H1 (cell line): Measurements from ENCODE around the gene MYH9. TPM values are rescaled to one million over a fixed set of nuclear protein-coding genes. Genes with fewer than 3 reads are reported as not detected.

Experiments used
- CTCF ChIA-PET: fragments of 300-600 bp; sonication (Branson Sonifier 250); formaldehyde crosslinking; loops from one replicate; lab custom pipeline; 2021; ENCODE audit not compliant: partially characterized antibody; lab: Charles Lee
- POLR2A ChIA-PET: fragments of 300-600 bp; sonication (Branson Sonifier 250); formaldehyde crosslinking; loops from one replicate; lab custom pipeline; 2021; ENCODE audit warnings: inconsistent platforms; ENCODE audit not compliant: partially characterized antibody; lab: Charles Lee
- DNase-seq, 2 experiments: peaks; one replicate each; pipeline versions ENCODE4 v3.0.0 to v3.0.0-alpha.2; 2010 to 2022; ENCODE audit warnings: low spot score in 2 of 2, low read depth in 1 of 2, mixed read lengths in 1 of 2
- FAIRE-seq: peaks from 2 replicates; lab custom pipeline; 2011; peaks lifted over from hg19 to GRCh38; lab: Jason Lieb, UNC
- H2AFZ ChIP-seq: 2 replicates; pipeline ENCODE4 v1.8.1; 2012; ENCODE audit warnings: low read length, inconsistent platforms
- H2AK5ac ChIP-seq: 2 replicates; pipeline ENCODE4 v1.6.1; 2013; ENCODE audit warnings: low read depth, low read length
- H2BK120ac ChIP-seq: replicated peaks from 2 replicates; pipeline ENCODE3; 2013; ENCODE audit warnings: low read depth, low read length, inconsistent platforms
- H2BK12ac ChIP-seq: 2 replicates; pipeline ENCODE4 v1.6.1; 2013; ENCODE audit warnings: low read depth, low read length
- H2BK15ac ChIP-seq: 2 replicates; pipeline ENCODE4 v1.6.1; 2013; ENCODE audit warnings: low read length
- H2BK20ac ChIP-seq: 2 replicates; pipeline ENCODE4 v1.6.1; 2013; ENCODE audit warnings: low read length
- H2BK5ac ChIP-seq: 2 replicates; pipeline ENCODE4 v1.6.1; 2013; ENCODE audit warnings: low read depth, low read length
- H3K14ac ChIP-seq: 2 replicates; pipeline ENCODE4 v1.6.1; 2013; ENCODE audit warnings: inconsistent platforms; ENCODE audit not compliant: insufficient read length
- H3K18ac ChIP-seq: 2 replicates; pipeline ENCODE4 v1.6.1; 2013; ENCODE audit warnings: low read length; ENCODE audit errors: extremely low read depth
- H3K23ac ChIP-seq: 2 replicates; pipeline ENCODE4 v1.6.1; 2013; ENCODE audit warnings: inconsistent platforms; ENCODE audit not compliant: insufficient read length
- H3K23me2 ChIP-seq: 2 replicates; pipeline ENCODE4 v1.6.1; 2013; ENCODE audit warnings: low read depth, low read length
- H3K27ac ChIP-seq: 2 replicates; pipeline ENCODE4 v1.6.1; 2011; ENCODE audit warnings: low read depth, low read length, inconsistent platforms
- H3K27me3 ChIP-seq, 4 experiments: replicated peaks in 1 of 4; 1 replicate in 1 of 4; 2 replicates in 3 of 4; pipeline versions ENCODE4 v1.6.1 to v1.8.1; 2011 to 2013; ENCODE audit warnings: low read length in 3 of 4, mild to moderate bottlenecking in 3 of 4, inconsistent platforms in 2 of 4, mixed read lengths in 2 of 4, moderate library complexity in 1 of 4; ENCODE audit not compliant: control insufficient read depth in 3 of 4, insufficient read depth in 3 of 4; ENCODE audit errors: extremely low read depth in 1 of 4
- H3K36me3 ChIP-seq, 4 experiments: 2 replicates each; pipeline versions ENCODE4 v1.6.1 to v1.8.1; 2011 to 2013; ENCODE audit warnings: mild to moderate bottlenecking in 4 of 4, low read length in 3 of 4, moderate library complexity in 2 of 4, control low read depth in 1 of 4, inconsistent platforms in 1 of 4; ENCODE audit not compliant: insufficient read depth in 4 of 4, control insufficient read depth in 2 of 4
- H3K4ac ChIP-seq: replicated peaks from 2 replicates; pipeline ENCODE3; 2013; ENCODE audit warnings: low read length, low read depth, mixed read lengths, inconsistent platforms; ENCODE audit not compliant: insufficient read length
- H3K4me1 ChIP-seq, 4 experiments: replicated peaks in 1 of 4; 1 replicate in 1 of 4; 2 replicates in 3 of 4; pipeline versions ENCODE4 v1.6.1 to v1.8.1; 2011 to 2013; ENCODE audit warnings: low read length in 3 of 4, inconsistent platforms in 2 of 4, mixed read lengths in 1 of 4; ENCODE audit not compliant: insufficient read depth in 4 of 4, control insufficient read depth in 3 of 4
- H3K4me2 ChIP-seq, 2 experiments: 2 replicates each; pipeline versions ENCODE4 v1.6.1 to v1.8.1; 2011 to 2013; ENCODE audit warnings: low read depth in 2 of 2, low read length in 2 of 2, control low read depth in 1 of 2, inconsistent platforms in 1 of 2, mild to moderate bottlenecking in 1 of 2; ENCODE audit not compliant: insufficient read depth in 1 of 2
- H3K4me3 ChIP-seq, 4 experiments: fragments of 200-600, 300-600 bp in 1 of 4; sonication (generic), shearing (Covaris generic), sonication (Bioruptor Twin) in 1 of 4; 2 replicates each; pipeline versions ENCODE4 v1.5.1 to v1.8.1; 2011 to 2016; ENCODE audit warnings: low read length in 4 of 4, low read depth in 3 of 4, control low read depth in 2 of 4, inconsistent platforms in 2 of 4, mild to moderate bottlenecking in 2 of 4, mixed read lengths in 1 of 4, moderate library complexity in 1 of 4; ENCODE audit not compliant: insufficient read depth in 2 of 4; ENCODE audit errors: extremely low read depth in 1 of 4
- H3K56ac ChIP-seq: replicated peaks from 2 replicates; pipeline ENCODE3; 2013; ENCODE audit warnings: low read depth, mild to moderate bottlenecking, mixed read lengths, low read length, inconsistent platforms; ENCODE audit not compliant: insufficient read length
- H3K79me1 ChIP-seq: 2 replicates; pipeline ENCODE4 v1.6.1; 2013; ENCODE audit warnings: low read depth, low read length, control low read depth
- H3K79me2 ChIP-seq, 2 experiments: 2 replicates each; pipeline versions ENCODE4 v1.6.1 to v1.8.1; 2012 to 2013; ENCODE audit warnings: low read length in 2 of 2, mild to moderate bottlenecking in 2 of 2, inconsistent platforms in 1 of 2; ENCODE audit not compliant: insufficient read depth in 2 of 2, control insufficient read depth in 1 of 2
- H3K9ac ChIP-seq, 4 experiments: replicated peaks in 1 of 4; 1 replicate in 1 of 4; 2 replicates in 3 of 4; pipeline versions ENCODE4 v1.6.1 to v1.8.1; 2011 to 2013; ENCODE audit warnings: low read depth in 3 of 4, low read length in 3 of 4, control low read depth in 2 of 4, mild to moderate bottlenecking in 2 of 4, moderate library complexity in 2 of 4, inconsistent platforms in 1 of 4; ENCODE audit errors: extremely low read depth in 1 of 4
- H3K9me3 ChIP-seq, 2 experiments: 2 replicates each; pipeline versions ENCODE4 v1.6.1 to v1.8.1; 2012 to 2013; ENCODE audit warnings: mild to moderate bottlenecking in 2 of 2, moderate library complexity in 2 of 2, control low read depth in 1 of 2, inconsistent platforms in 1 of 2, low read depth in 1 of 2, low read length in 1 of 2, mixed read lengths in 1 of 2; ENCODE audit not compliant: insufficient read depth in 2 of 2
- H4K20me1 ChIP-seq, 2 experiments: replicated peaks in 1 of 2; 2 replicates each; pipeline versions ENCODE3 to v1.8.1; 2011 to 2013; ENCODE audit warnings: inconsistent platforms in 2 of 2, low read length in 2 of 2, mild to moderate bottlenecking in 1 of 2; ENCODE audit not compliant: insufficient read depth in 2 of 2, control insufficient read depth in 1 of 2
- H4K5ac ChIP-seq: 2 replicates; pipeline ENCODE4 v1.6.1; 2013; ENCODE audit warnings: low read length, low read depth, mixed read lengths, inconsistent platforms; ENCODE audit not compliant: insufficient read length
- H4K8ac ChIP-seq: 2 replicates; pipeline ENCODE4 v1.8.0; 2013; ENCODE audit warnings: mild to moderate bottlenecking, moderate library complexity, low read length, inconsistent platforms; ENCODE audit not compliant: insufficient read depth; ENCODE audit errors: extremely low read depth
- H4K91ac ChIP-seq: replicated peaks from 2 replicates; pipeline ENCODE3; 2013; ENCODE audit warnings: low read length, mixed read lengths, inconsistent platforms; ENCODE audit not compliant: insufficient read length
- BACH1 ChIP-seq: IDR thresholded peaks from 2 replicates; pipeline ENCODE4 v1.6.1; 2012; ENCODE audit warnings: low read length, improper control_type of control experiment
- CTBP2 ChIP-seq: IDR thresholded peaks from 2 replicates; pipeline ENCODE4 v1.7.0; 2011; ENCODE audit warnings: borderline replicate concordance, mild to moderate bottlenecking, moderate library complexity, mixed read lengths, low read length; ENCODE audit not compliant: insufficient read depth, insufficient read length
- JUND ChIP-seq: IDR thresholded peaks from 2 replicates; pipeline ENCODE4 v1.6.1; 2011; ENCODE audit warnings: mild to moderate bottlenecking, improper control_type of control experiment, low read length
- NANOG ChIP-seq: IDR thresholded peaks from 2 replicates; pipeline ENCODE4 v1.6.1; 2011; ENCODE audit warnings: low read length, low read depth, mild to moderate bottlenecking, inconsistent platforms; ENCODE audit not compliant: insufficient read depth, poor library complexity, severe bottlenecking
- POLR2A ChIP-seq, 2 experiments: IDR thresholded peaks; 1 replicate in 1 of 2; 2 replicates in 1 of 2; pipeline ENCODE4 v1.6.1; 2011; ENCODE audit warnings: low read depth in 2 of 2, low read length in 2 of 2, mild to moderate bottlenecking in 2 of 2; ENCODE audit errors: control extremely low read depth in 1 of 2
- RBBP5 ChIP-seq: IDR thresholded peaks from 2 replicates; pipeline ENCODE4 v1.7.1; 2012; ENCODE audit warnings: low read depth, mild to moderate bottlenecking, inconsistent platforms, low read length, moderate library complexity, borderline replicate concordance
- SIX5 ChIP-seq: IDR thresholded peaks from 2 replicates; pipeline ENCODE4 v1.6.1; 2011; ENCODE audit warnings: mild to moderate bottlenecking, low read depth, low read length
- SUZ12 ChIP-seq: fragments of 200-600 bp; sonication (generic); IDR thresholded peaks from 2 replicates; pipeline ENCODE4 v1.6.1; 2012; ENCODE audit warnings: mild to moderate bottlenecking, inconsistent platforms, low read length, moderate library complexity, mixed read lengths
- TBP ChIP-seq: IDR thresholded peaks from 2 replicates; pipeline ENCODE4 v1.6.1; 2011; ENCODE audit warnings: low read depth, low read length, improper control_type of control experiment
- USF2 ChIP-seq: IDR thresholded peaks from 2 replicates; pipeline ENCODE4 v1.6.1; 2011; ENCODE audit warnings: low read length, improper control_type of control experiment
- YY1 ChIP-seq: IDR thresholded peaks from 2 replicates; pipeline ENCODE4 v1.6.1; 2011; ENCODE audit warnings: low read depth, mild to moderate bottlenecking, low read length
- ZNF274 ChIP-seq: IDR thresholded peaks from 2 replicates; pipeline ENCODE4 v1.7.0; 2012; ENCODE audit warnings: low read length, borderline replicate concordance; ENCODE audit errors: extremely low read depth
- WGBS, 2 experiments: shearing (Covaris generic) in 1 of 2; methylation state at CpG; one replicate each; pipeline versions ENCODE4 v1.1.6 to v1.1.7; 2013 to 2015; ENCODE audit warnings: low lambda C conversion rate in 2 of 2, mixed read lengths in 2 of 2, inconsistent platforms in 1 of 2, low coverage in 1 of 2, missing lambda C conversion rate in 1 of 2; ENCODE audit not compliant: insufficient replicate concordance in 2 of 2, insufficient coverage in 1 of 2, insufficient read length in 1 of 2; ENCODE audit errors: extremely low coverage in 1 of 2, missing lambda C conversion rate in 1 of 2; 5-methylcytosine and 5-hydroxymethylcytosine counted together
- polyA plus RNA-seq, 7 experiments: library from polyadenylated mRNA; depleted of rRNA in 3 of 7; stranded (reverse) in 5 of 7; unstranded in 2 of 7; fragments of >200 nt in 5 of 7; fragments of 200-250 nt in 2 of 7; gene quantifications; 1 replicate in 5 of 7; 2 replicates in 1 of 7; 4 replicates in 1 of 7; pipeline versions ENCODE4 v1.2.1 to v1.2.3, GENCODE V29; 2011 to 2013; ENCODE audit warnings: missing spikeins in 2 of 7, mixed read lengths in 2 of 7
- total RNA-seq: library from RNA; stranded (reverse); fragmentation: NEBNext Ultra II Directional; extraction: Animal tissue kit (Norgen Biotek cat#: 25700); gene quantifications from 2 replicates; pipeline ENCODE4 v1.2.1, GENCODE V29; 2021
- TF ChIP-seq, protein P1 (sequence below): IDR thresholded peaks from 2 replicates; pipeline ENCODE4 v1.6.1; 2012; ENCODE audit warnings: inconsistent platforms

MYH9 gene
- total and polyA plus RNA-seq, 2 of the 8 experiments (the other 6 are each of a cell fraction or from before 2014, with no cell fraction given): 24.9 to 322 TPM

DNA sequence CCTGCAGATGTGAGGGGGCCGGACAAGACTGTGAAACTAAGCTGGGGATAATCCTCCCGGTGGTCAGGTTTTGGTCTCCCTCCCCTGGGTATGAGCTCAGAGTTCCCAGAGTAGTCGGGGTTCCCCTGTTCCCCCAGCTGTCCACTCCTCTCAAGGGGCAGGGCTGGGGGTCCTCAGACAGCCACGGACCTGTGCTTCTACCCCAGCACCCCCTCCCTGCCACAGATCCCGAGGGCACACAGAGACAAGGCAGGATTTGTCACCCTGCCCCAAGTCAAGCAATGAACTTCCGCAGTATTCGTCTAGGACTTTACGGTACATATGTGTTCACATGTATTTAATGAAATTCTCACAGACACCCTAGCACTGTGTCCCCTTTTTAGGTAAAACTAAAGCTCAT is 89.6 kb downstream of the MYH9 start:
- no peak overlapping the region for H3K4me3 ChIP-seq
- no peak overlapping the region for H2BK20ac ChIP-seq
- H4K8ac ChIP-seq: no peak overlapping the region
- DNase-seq (no peak), FAIRE-seq (no peak)
- H3K23me2 ChIP-seq: no peaks in the 10 kb centered on the region
- ChIA-PET CTCF (interaction anchor here (0.7 to 17.3 kb wide), 16 partner anchors 10 to 213 kb away, joined by 3 to 159 read pairs (median 6); no protein-coding TSS in a partner anchor), POLR2A (interaction anchor here (0.8 to 2.0 kb wide), 9 partner anchors 9 to 218 kb away, joined by 3 to 6 read pairs (median 4); no protein-coding TSS in a partner anchor)
- no peak overlapping the region for H2BK120ac ChIP-seq
- peaks cover 0 to 1% of the 10 kb centered on the region in 2 experiments; a peak in 1 of 4 replicates for H3K9me3 ChIP-seq
- H2BK12ac ChIP-seq: no peak overlapping the region
- H3K4me2 ChIP-seq: no peak overlapping the region
- no peak overlapping the region for H4K91ac ChIP-seq
- H3K9ac ChIP-seq: no peak overlapping the region
- H3K4ac ChIP-seq: no peak overlapping the region
- 92% methylated on average over 8 of the region's 8 CpGs; no CpG with 5 or more reads in 1 of the 2 experiments for WGBS, 2 experiments
- no peaks in the 10 kb centered on the region for H3K4me1 ChIP-seq
- no peak overlapping the region for H2AK5ac ChIP-seq
- H3K36me3 ChIP-seq: peaks cover 62 to 90% (median 89%) of the 10 kb centered on the region in 4 experiments
- no peak overlapping the region for H2BK15ac ChIP-seq
- H3K18ac ChIP-seq: no peak overlapping the region
- H4K20me1 ChIP-seq: peaks cover 3 to 4% of the 10 kb centered on the region in 2 experiments
- no peak overlapping the region for H4K5ac ChIP-seq
- no peak overlapping the region for H3K14ac ChIP-seq
- H3K79me1 ChIP-seq: 0 out of 2 replicates have a peak, but pooled peaks cover 5% of the 10 kb centered on the region
- no peak overlapping the region for H3K23ac ChIP-seq
- no peak overlapping the region for H3K56ac ChIP-seq
- no peaks in the 10 kb centered on the region for H3K27me3 ChIP-seq
- H2BK5ac ChIP-seq: no peak overlapping the region
- no peak overlapping the region for H3K27ac ChIP-seq
- H2AFZ ChIP-seq: no peak overlapping the region
- H3K79me2 ChIP-seq: no peaks in the 10 kb centered on the region
- TF ChIP-seq YY1 (no peak), CTBP2 (no peak), POLR2A (IDR thresholded peaks at IDR 0.05; ENCODE audit: control extremely low read depth in 1 of 2, low read depth in 2 of 2, low read length in 2 of 2) (no peak), SIX5 (no peak), BACH1 (no peak), JUND (no peak), ZNF274 (no peak), SUZ12 (no peak), TBP (no peak), USF2 (no peak), NANOG (no peak), RBBP5 (no peak)
- TF ChIP-seq, protein P1, sequence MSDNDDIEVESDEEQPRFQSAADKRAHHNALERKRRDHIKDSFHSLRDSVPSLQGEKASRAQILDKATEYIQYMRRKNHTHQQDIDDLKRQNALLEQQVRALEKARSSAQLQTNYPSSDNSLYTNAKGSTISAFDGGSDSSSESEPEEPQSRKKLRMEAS: no peak
